ENCODE results near the gene CPED1.
A peak's percentile ranks its signal among the peaks of the same experiment; 100 is the strongest.

Gene CPED1

GRCh38 chr7:120944826-120945562 is 43.5 kb upstream of the CPED1 start:
- Histone ChIP-seq H3K36me3 (no peaks in the 10 kb centered on the region), H3K9me3 (ENCODE audit: severe bottlenecking) (no peaks in the 10 kb centered on the region), H3K27ac (no peak overlapping the region), H3K27me3 (ENCODE audit: insufficient read depth, low read depth, severe bottlenecking) (no peaks in the 10 kb centered on the region), H3K4me3 (ENCODE audit: low read depth, low read length) (no peak overlapping the region)
- no peak for TF ChIP-seq CTCF (IDR thresholded peaks at IDR 0.05; ENCODE audit: low read depth, low read length)
- DNase-seq: no peak

- H3K9me3 ChIP-seq (ENCODE audit: severe bottlenecking): no peaks in the 10 kb centered on the region
- DNase-seq: no peak
- TF ChIP-seq CTCF (IDR thresholded peaks at IDR 0.05; ENCODE audit: low read depth, low read length): no peak
- H3K27ac ChIP-seq: no peak overlapping the region
- H3K27me3 ChIP-seq (ENCODE audit: insufficient read depth, low read depth, severe bottlenecking): no peaks in the 10 kb centered on the region
- H3K36me3 ChIP-seq: peaks cover 5% of the 10 kb centered on the region
- no peak overlapping the region for H3K4me3 ChIP-seq (ENCODE audit: low read depth, low read length)
These were observed 40.5 kb upstream of the CPED1 start for GRCh38 chr7:120947980-120948379.

- peak overlapping the region; percentile 85 for H3K4me3 ChIP-seq (ENCODE audit: low read depth, low read length)
These were observed 39.1 kb upstream of the CPED1 start for GRCh38 chr7:120949393-120949911.

GRCh38 chr7:120949998-120950538 is 38.4 kb upstream of the CPED1 start:
- H3K36me3 ChIP-seq: peaks cover 22% of the 10 kb centered on the region
- H3K27ac ChIP-seq: peak overlapping the region; percentile 99
- DNase-seq: no peak
- peak overlapping the region; percentile 85 for H3K4me3 ChIP-seq (ENCODE audit: low read depth, low read length)
- no peaks in the 10 kb centered on the region for H3K27me3 ChIP-seq (ENCODE audit: insufficient read depth, low read depth, severe bottlenecking)
- no peaks in the 10 kb centered on the region for H3K9me3 ChIP-seq (ENCODE audit: severe bottlenecking)
- no peak for TF ChIP-seq CTCF (IDR thresholded peaks at IDR 0.05; ENCODE audit: low read depth, low read length)

More at GRCh38 chr7:120949393-120949911, 39.1 kb upstream of the CPED1 start:
- no peaks in the 10 kb centered on the region for H3K27me3 ChIP-seq (ENCODE audit: insufficient read depth, low read depth, severe bottlenecking)
- H3K36me3 ChIP-seq: peaks cover 16% of the 10 kb centered on the region
- no peak for DNase-seq
- no peaks in the 10 kb centered on the region for H3K9me3 ChIP-seq (ENCODE audit: severe bottlenecking)
- no peak for TF ChIP-seq CTCF (IDR thresholded peaks at IDR 0.05; ENCODE audit: low read depth, low read length)
- no peak overlapping the region for H3K27ac ChIP-seq

GRCh38 chr7:120950539-120951308 is 37.8 kb upstream of the CPED1 start, which contains the start of gene ING3:
TSS of gene ING3 (plus strand) at chr7:120950777. CDS start at chr7:120950897, 120 bp downstream.
- Histone ChIP-seq H3K36me3 (peaks cover 28% of the 10 kb centered on the region), H3K9me3 (ENCODE audit: severe bottlenecking) (no peaks in the 10 kb centered on the region), H3K27ac (peak within 1 kb of the TSS; percentile 99), H3K27me3 (ENCODE audit: insufficient read depth, low read depth, severe bottlenecking) (no peaks in the 10 kb centered on the region), H3K4me3 (ENCODE audit: low read depth, low read length) (peak within 1 kb of the TSS; percentile 85)
- TF ChIP-seq CTCF (IDR thresholded peaks at IDR 0.05; ENCODE audit: low read depth, low read length): no peak
- peak; percentile 96 for DNase-seq
